ENCODE measurements around the gene ZBTB48.

DNA sequence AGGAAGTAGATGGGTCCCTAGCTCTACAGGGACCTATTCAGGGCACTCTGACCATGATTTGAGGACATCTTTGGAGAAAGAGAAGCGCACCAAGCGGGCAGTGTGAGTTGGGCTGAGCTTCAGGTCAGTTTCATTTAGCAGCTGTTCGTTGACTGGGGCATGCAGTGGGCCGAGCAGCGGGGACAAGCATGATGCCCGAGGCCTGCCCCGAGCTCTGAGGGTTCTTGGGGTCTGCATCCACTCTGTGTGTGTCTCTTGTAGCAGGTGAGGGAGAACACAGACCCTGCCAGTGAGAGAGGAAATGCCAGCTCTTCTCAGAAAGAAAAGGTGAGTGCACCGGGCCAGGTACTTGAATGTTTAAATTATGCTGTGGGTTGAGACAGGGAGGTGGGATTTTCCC, 50.2 kb downstream of the ZBTB48 start:
- TF ChIP-seq, protein P1, sequence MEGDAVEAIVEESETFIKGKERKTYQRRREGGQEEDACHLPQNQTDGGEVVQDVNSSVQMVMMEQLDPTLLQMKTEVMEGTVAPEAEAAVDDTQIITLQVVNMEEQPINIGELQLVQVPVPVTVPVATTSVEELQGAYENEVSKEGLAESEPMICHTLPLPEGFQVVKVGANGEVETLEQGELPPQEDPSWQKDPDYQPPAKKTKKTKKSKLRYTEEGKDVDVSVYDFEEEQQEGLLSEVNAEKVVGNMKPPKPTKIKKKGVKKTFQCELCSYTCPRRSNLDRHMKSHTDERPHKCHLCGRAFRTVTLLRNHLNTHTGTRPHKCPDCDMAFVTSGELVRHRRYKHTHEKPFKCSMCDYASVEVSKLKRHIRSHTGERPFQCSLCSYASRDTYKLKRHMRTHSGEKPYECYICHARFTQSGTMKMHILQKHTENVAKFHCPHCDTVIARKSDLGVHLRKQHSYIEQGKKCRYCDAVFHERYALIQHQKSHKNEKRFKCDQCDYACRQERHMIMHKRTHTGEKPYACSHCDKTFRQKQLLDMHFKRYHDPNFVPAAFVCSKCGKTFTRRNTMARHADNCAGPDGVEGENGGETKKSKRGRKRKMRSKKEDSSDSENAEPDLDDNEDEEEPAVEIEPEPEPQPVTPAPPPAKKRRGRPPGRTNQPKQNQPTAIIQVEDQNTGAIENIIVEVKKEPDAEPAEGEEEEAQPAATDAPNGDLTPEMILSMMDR (IDR thresholded peaks at IDR 0.05), result no peak
- TF ChIP-seq EZH2 (IDR thresholded peaks at IDR 0.05), result no peak

All from neural progenitor cell (in vitro differentiated cells).